Stomach (tissue), 9 donors: ENCODE data around the gene SLFN12L. TPM values are rescaled to one million over a fixed set of nuclear protein-coding genes. Genes with fewer than 3 reads are reported as not detected.

Experiments used
- DNase-seq, 2 donors: peaks; one replicate each; pipeline versions ENCODE4 v3.0.0 to v3.0.0-alpha.2; 2013 to 2019
- H3K27ac ChIP-seq, 5 donors: fragments of 200-600 bp in 4 of 5; sonication (generic) in 4 of 5; one replicate each; pipeline ENCODE4 v1.5.1; 2013 to 2019; ENCODE audit warnings: mild to moderate bottlenecking in 1 of 5, moderate library complexity in 1 of 5
- H3K27me3 ChIP-seq, 3 donors: fragments of 200-600 bp; sonication (generic); one replicate each; pipeline ENCODE4 v1.5.1; 2017 to 2019; ENCODE audit warnings: mixed run types in 1 of 3
- H3K36me3 ChIP-seq, 4 donors: fragments of 200-600 bp; sonication (generic); 1 replicate in 3 of 4; 2 replicates in 1 of 4; pipeline ENCODE4 v1.5.1; 2016 to 2019
- H3K4me1 ChIP-seq, 4 donors: fragments of 200-600 bp; sonication (generic); one replicate each; pipeline ENCODE4 v1.5.1; 2016 to 2019
- H3K4me3 ChIP-seq, 4 donors: fragments of 200-600 bp; sonication (generic) in 3 of 4; one replicate each; pipeline ENCODE4 v1.5.1; 2016 to 2019; ENCODE audit warnings: mild to moderate bottlenecking in 1 of 4
- H3K9me3 ChIP-seq, 4 donors: fragments of 200-600 bp; sonication (generic); one replicate each; pipeline ENCODE4 v1.5.1; 2016 to 2019
- CTCF ChIP-seq, 7 experiments: fragments of 450-650 bp in 4 of 7; fragments of 200-600 bp in 3 of 7; sonication (generic) in 3 of 7; IDR thresholded peaks; one replicate each; pipeline ENCODE4 v1.5.1; 2016 to 2019; ENCODE audit warnings: antibody characterized with exemption in 7 of 7, control low read depth in 2 of 7, mild to moderate bottlenecking in 1 of 7
- EP300 ChIP-seq: sonication (generic); formaldehyde crosslinking; IDR thresholded peaks from one replicate; pipeline ENCODE4 v1.6.1; 2017; ENCODE audit warnings: antibody characterized with exemption
- POLR2A ChIP-seq, 4 donors: fragments of 450-650 bp; IDR thresholded peaks; one replicate each; pipeline ENCODE4 v1.6.1; 2016; ENCODE audit warnings: antibody characterized with exemption in 4 of 4, control low read depth in 2 of 4, mild to moderate bottlenecking in 1 of 4, moderate library complexity in 1 of 4
- POLR2AphosphoS5 ChIP-seq, 3 donors: sonication (generic); formaldehyde crosslinking; IDR thresholded peaks; one replicate each; pipeline ENCODE4 v1.6.1; 2016; ENCODE audit warnings: antibody characterized with exemption in 3 of 3
- WGBS, 5 donors: extraction: QIAGEN DNeasy Blood & Tissue Kit in 3 of 5; methylation state at CpG; one replicate each; pipeline versions ENCODE4 v1.1.5 to v1.1.7; 2013 to 2018; 5-methylcytosine and 5-hydroxymethylcytosine counted together
- intact Hi-C: fragments of 100-400 bp; cut with DNase I; formaldehyde crosslinking; loops from one replicate; pipeline ENCODE4 v1.15.1; 2023; ENCODE audit warnings: low total_unique reads
- polyA plus RNA-seq, 3 donors: library from polyadenylated mRNA; stranded (reverse); fragments of 200-250 nt; gene quantifications; one replicate each; pipeline ENCODE4 v1.2.3, GENCODE V29; 2013
- total RNA-seq, 5 donors: library from RNA; depleted of rRNA; stranded (reverse); fragments of >200 nt; gene quantifications; one replicate each; pipeline versions ENCODE4 v1.1.0 to v1.2.3, GENCODE V29; 2014 to 2016
- donor health status: healthy with polysubstance abuse.
- donor health status: Bipolar disorder and iron deficiency.
- donor health status: healthy.

Gene SLFN12L
- total and polyA plus RNA-seq, 8 donors = 0.15 to 7.0 (median 1.7) TPM; not detected in 1

DNA sequence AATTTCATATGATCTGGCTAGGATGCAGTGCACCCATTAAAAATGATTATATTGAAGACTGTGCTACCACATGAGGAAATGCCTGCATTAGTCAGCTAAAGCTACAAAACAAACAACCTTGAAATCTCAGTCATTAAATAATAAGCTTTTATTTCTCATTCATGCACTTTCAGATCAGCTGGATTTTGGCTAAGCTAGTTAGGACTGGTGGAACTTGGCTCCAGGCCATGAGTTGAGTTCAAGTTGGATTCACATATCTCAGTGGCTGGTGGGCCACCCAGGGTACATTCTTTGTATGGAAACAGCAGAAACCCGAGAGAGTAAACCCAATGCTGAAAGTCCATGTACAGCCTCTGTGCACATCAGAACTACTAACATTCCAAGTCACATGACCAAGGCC is 6.4 kb upstream of the SLFN12L start:
- TF ChIP-seq CTCF (IDR thresholded peaks at IDR 0.05) (no peak), EP300 (no peak), POLR2AphosphoS5 (IDR thresholded peaks at IDR 0.05) (no peak)
- DNase-seq = no peak
- H3K4me3 ChIP-seq = no peak overlapping the region
- H3K9me3 ChIP-seq = no peaks in the 10 kb centered on the region
- no peaks in the 10 kb centered on the region for H3K27me3 ChIP-seq
- no peaks in the 10 kb centered on the region for H3K36me3 ChIP-seq
- peaks cover 5 to 23% (median 11%) of the 10 kb centered on the region in 4 donors for H3K4me1 ChIP-seq
- WGBS, 5 donors = 52 to 69% (median 59%) methylated on average over 1 of the region's 1 CpG
- H3K27ac ChIP-seq = no peak overlapping the region
- intact Hi-C loops = no loop called here

DNA sequence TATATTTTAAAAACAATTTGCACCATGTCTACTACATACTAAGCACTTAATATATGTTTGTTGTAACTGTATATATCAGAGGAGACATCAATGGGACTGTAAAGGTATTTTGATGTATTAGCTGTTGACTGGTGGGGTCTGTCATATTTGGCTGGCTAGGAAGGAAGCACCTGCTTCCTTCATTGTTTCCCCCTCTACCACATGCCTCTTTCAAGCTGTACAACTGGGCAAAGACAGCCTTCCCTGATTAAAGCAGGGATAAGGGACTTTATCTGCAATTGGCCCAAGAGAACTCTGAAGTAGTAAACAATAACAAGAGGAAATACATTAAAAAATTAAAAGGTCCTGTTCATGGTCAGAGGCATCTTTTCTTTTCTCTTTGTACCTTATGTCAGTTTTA is 5.5 kb upstream of the SLFN12L start:
- no peak overlapping the region for H3K27ac ChIP-seq
- no peaks in the 10 kb centered on the region for H3K27me3 ChIP-seq
- H3K36me3 ChIP-seq = no peaks in the 10 kb centered on the region
- TF ChIP-seq POLR2A (IDR thresholded peaks at IDR 0.05) (no peak), CTCF (IDR thresholded peaks at IDR 0.05) (no peak), EP300 (no peak), POLR2AphosphoS5 (IDR thresholded peaks at IDR 0.05) (no peak)
- peaks cover 7 to 31% (median 15%) of the 10 kb centered on the region in 4 donors for H3K4me1 ChIP-seq
- intact Hi-C loops = no loop called here
- DNase-seq = no peak
- no peak overlapping the region for H3K4me3 ChIP-seq
- H3K9me3 ChIP-seq = no peaks in the 10 kb centered on the region

GRCh38 chr17:35541434-35541833 is 4.0 kb upstream of the SLFN12L start:
- DNase-seq = no peak
- 5 to 19% (median 16%) methylated on average over 1 of the region's 1 CpG for WGBS, 5 donors
- Histone ChIP-seq H3K4me3 (peak overlapping the region; percentile 25 to 40 (median 28)), H3K27me3 (no peaks in the 10 kb centered on the region), H3K4me1 (peaks cover 7 to 40% (median 26%) of the 10 kb centered on the region in 4 donors), H3K27ac (peak overlapping the region in 4 of 5 donors; percentile 66 to 86 (median 74)), H3K36me3 (no peaks in the 10 kb centered on the region), H3K9me3 (no peaks in the 10 kb centered on the region)
- no peak for TF ChIP-seq POLR2AphosphoS5 (IDR thresholded peaks at IDR 0.05)
- no peak for TF ChIP-seq EP300
- TF ChIP-seq POLR2A (IDR thresholded peaks at IDR 0.05) = no peak
- intact Hi-C loops = no loop called here

DNA sequence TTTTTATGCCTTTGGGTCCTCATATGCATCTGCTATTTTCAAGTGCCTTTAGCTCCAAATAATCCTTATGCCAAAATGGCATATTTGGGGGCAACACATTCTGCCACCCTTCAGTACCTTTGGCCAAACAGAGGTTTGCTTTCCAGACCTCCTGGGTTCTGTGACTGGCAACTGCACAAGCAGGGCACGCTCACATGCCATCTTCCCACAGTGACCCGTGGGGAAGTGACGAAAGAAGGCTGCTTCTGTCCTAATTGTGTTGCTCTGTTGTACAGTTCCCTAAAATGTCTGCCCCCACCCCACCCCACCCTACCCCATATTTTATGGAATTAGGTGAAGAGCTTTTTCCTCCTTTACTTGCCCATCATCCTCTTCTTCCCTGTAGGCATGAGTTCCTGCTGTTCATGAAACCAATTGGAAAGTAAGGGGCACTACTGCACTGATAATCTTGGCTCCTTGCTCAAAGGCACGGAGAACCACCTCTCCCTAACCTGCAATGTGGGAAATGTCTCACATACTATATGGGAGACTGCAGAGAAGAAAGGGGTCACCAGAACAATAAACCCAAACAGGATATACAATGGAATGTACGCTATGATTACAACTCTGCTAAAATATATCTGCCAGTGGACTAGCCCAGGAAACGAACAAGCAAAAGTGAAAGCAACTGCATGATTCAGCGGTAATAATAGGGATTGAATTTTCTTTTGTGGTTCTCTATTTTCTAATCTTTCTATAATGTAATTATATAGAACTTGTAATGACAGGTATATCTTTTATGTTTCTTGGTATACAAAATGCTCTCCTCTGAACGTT is 3.3 kb upstream of the SLFN12L start:
- Histone ChIP-seq H3K4me1 (peaks cover 7 to 40% (median 26%) of the 10 kb centered on the region in 4 donors), H3K36me3 (no peaks in the 10 kb centered on the region), H3K9me3 (no peaks in the 10 kb centered on the region), H3K27ac (peak overlapping the region; percentile 66 to 86 (median 74)), H3K27me3 (no peaks in the 10 kb centered on the region), H3K4me3 (peak overlapping the region; percentile 25 to 40 (median 28))
- intact Hi-C loops = no loop called here
- TF ChIP-seq EP300 (no peak), POLR2AphosphoS5 (IDR thresholded peaks at IDR 0.05) (no peak), CTCF (IDR thresholded peaks at IDR 0.05) (no peak), POLR2A (IDR thresholded peaks at IDR 0.05) (no peak)
- DNase-seq = peak; percentile 39 to 41
- WGBS, 5 donors = 25 to 35% (median 27%) methylated on average over 8 of the region's 8 CpGs

- Histone ChIP-seq H3K4me3 (peak overlapping the region in 1 of 4 donors; percentile 1), H3K27ac (peak overlapping the region in 3 of 5 donors; percentile 66 to 86 (median 73)), H3K36me3 (no peaks in the 10 kb centered on the region), H3K4me1 (peaks cover 10 to 40% (median 27%) of the 10 kb centered on the region in 4 donors), H3K9me3 (no peaks in the 10 kb centered on the region), H3K27me3 (no peaks in the 10 kb centered on the region)
- TF ChIP-seq EP300 = no peak
- TF ChIP-seq CTCF (IDR thresholded peaks at IDR 0.05) = no peak
- TF ChIP-seq POLR2AphosphoS5 (IDR thresholded peaks at IDR 0.05) = no peak
- no peak for TF ChIP-seq POLR2A (IDR thresholded peaks at IDR 0.05)
- no peak for DNase-seq
- 37 to 50% (median 42%) methylated on average over 5 of the region's 5 CpGs for WGBS, 5 donors
- intact Hi-C loops = loop anchor here (5.0 kb wide), 1 partner anchor 227 kb away; no protein-coding TSS in a partner anchor
These were observed 2.2 kb upstream of the SLFN12L start for GRCh38 chr17:35539659-35540026.
